GM23248 (cell line): ENCODE measurements around the gene ZBTB7C.

Source experiments
- EZH2 ChIP-seq: fragments of 200-600 bp; sonication (generic); IDR thresholded peaks from 2 replicates; pipeline ENCODE4 v1.6.1; 2018; ENCODE audit warnings: antibody characterized with exemption, mild to moderate bottlenecking; ENCODE audit not compliant: insufficient read depth, poor library complexity, severe bottlenecking
- EZH2phosphoT487 ChIP-seq: fragments of 200-600 bp; sonication (generic); IDR thresholded peaks from 2 replicates; pipeline ENCODE4 v1.6.1; 2018; ENCODE audit warnings: antibody characterized with exemption, moderate library complexity, mild to moderate bottlenecking, low read depth; ENCODE audit not compliant: insufficient read depth

DNA sequence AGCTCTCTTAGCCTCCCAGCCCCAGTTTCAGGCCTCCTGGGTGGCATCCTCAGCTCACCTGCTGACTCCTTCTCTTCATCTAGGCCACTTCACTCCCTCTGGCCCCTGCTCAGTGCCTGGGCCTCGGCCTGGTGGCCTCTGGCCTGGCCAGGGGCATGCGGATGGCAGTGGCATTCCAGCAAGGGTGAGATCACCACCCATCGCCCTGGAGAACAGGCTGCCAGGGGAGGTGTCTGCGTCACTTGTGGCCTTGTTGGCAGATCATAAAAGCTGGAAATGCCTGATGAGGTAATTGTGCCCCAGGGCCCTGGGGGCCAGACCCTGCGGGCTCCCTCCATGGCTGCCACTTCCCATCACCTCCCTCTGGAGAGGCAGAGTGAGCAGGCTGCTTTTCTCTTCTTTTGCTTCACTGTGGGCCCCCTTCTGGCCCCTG lies 406.2 kb downstream of the ZBTB7C start:
- TF ChIP-seq EZH2phosphoT487 (no peak), EZH2 (no peak)
